Heart left ventricle (tissue), 16 donors: ENCODE results near the gene LAPTM5. TPM values are rescaled to one million over a fixed set of nuclear protein-coding genes. Genes with fewer than 3 reads are reported as not detected.
A peak's percentile ranks its signal among the peaks of the same experiment; 100 is the strongest.

Source experiments
- ATAC-seq, 4 donors: fragments of 200-7000 bp; cut with Tn5 transposase; one replicate each; pipeline ENCODE4 v1.9.1; 2020 to 2022; ENCODE audit warnings: moderate library complexity in 4 of 4, mild to moderate bottlenecking in 3 of 4, moderate number of reproducible peaks in 1 of 4
- DNase-seq, 5 donors: peaks; one replicate each; pipeline ENCODE4 v3.0.0-alpha.2; 2020
- H3K27ac ChIP-seq, 12 donors: fragments of 200-600 bp; sonication (generic) in 4 of 12; one replicate each; pipeline versions ENCODE4 v1.5.0 to v1.8.0; 2016 to 2022; ENCODE audit warnings: mild to moderate bottlenecking in 2 of 12
- H3K27me3 ChIP-seq, 9 donors: fragments of 200-600 bp; sonication (generic) in 2 of 9; one replicate each; pipeline versions ENCODE4 v1.5.1 to v1.8.0; 2016 to 2022; ENCODE audit warnings: mild to moderate bottlenecking in 3 of 9
- H3K36me3 ChIP-seq, 9 donors: fragments of 200-600 bp; sonication (generic) in 2 of 9; one replicate each; pipeline versions ENCODE4 v1.5.0 to v1.8.0; 2018 to 2022; ENCODE audit warnings: mild to moderate bottlenecking in 2 of 9
- H3K4me1 ChIP-seq, 12 donors: fragments of 200-600 bp; sonication (generic) in 4 of 12; one replicate each; pipeline versions ENCODE4 v1.5.0 to v1.8.0; 2016 to 2022; ENCODE audit warnings: mild to moderate bottlenecking in 3 of 12
- H3K4me3 ChIP-seq, 12 donors: fragments of 200-600 bp; sonication (generic) in 4 of 12; one replicate each; pipeline versions ENCODE4 v1.5.0 to v1.8.0; 2017 to 2022; ENCODE audit warnings: mild to moderate bottlenecking in 9 of 12, moderate library complexity in 4 of 12
- H3K9me3 ChIP-seq, 12 donors: fragments of 200-600 bp; sonication (generic) in 4 of 12; one replicate each; pipeline versions ENCODE4 v1.5.0 to v1.8.0; 2016 to 2022; ENCODE audit warnings: mild to moderate bottlenecking in 1 of 12
- CTCF ChIP-seq, 12 donors: fragments of 200-600 bp; sonication (generic) in 4 of 12; IDR thresholded peaks; one replicate each; pipeline versions ENCODE4 v1.5.0 to v1.8.0; 2018 to 2022; ENCODE audit warnings: antibody characterized with exemption in 12 of 12, mild to moderate bottlenecking in 5 of 12
- POLR2A ChIP-seq, 2 donors: fragments of 450-650 bp; IDR thresholded peaks; one replicate each; pipeline ENCODE4 v1.6.1; 2017; ENCODE audit warnings: antibody characterized with exemption in 2 of 2, mild to moderate bottlenecking in 2 of 2, moderate library complexity in 2 of 2
- WGBS, 4 donors: extraction: QIAGEN DNeasy Blood & Tissue Kit in 2 of 4; methylation state at CpG; one replicate each; pipeline versions ENCODE4 v1.1.5 to v1.1.7; 2013 to 2018; 5-methylcytosine and 5-hydroxymethylcytosine counted together
- intact Hi-C, 10 donors: fragments of 100-400 bp; cut with DNase I; formaldehyde crosslinking; loops; one replicate each; pipeline versions ENCODE4 v1.11.1 to v1.14.2; 2022
- polyA plus RNA-seq, 2 donors: library from polyadenylated mRNA; stranded (reverse); fragments of 200-250 nt; gene quantifications; one replicate each; pipeline ENCODE4 v1.2.3, GENCODE V29; 2013
- total RNA-seq, 9 donors: library from RNA; depleted of rRNA in 2 of 9; stranded (reverse); fragments of >200 nt in 2 of 9; fragmentation: NEBNext Ultra II Directional in 3 of 9; extraction: Animal tissue kit (Norgen Biotek cat#: 25700) in 3 of 9; gene quantifications; one replicate each; pipeline versions ENCODE4 v1.1.0 to v1.2.4, GENCODE V29; 2016 to 2023
- donor health status: ischemic (EF 13 %, LVEDD 7.1; RV severe dilation, severe dysfunction).
- donor health status: healthy with polysubstance abuse.
- donor health status: DM: no; HTN: yes; CAD: no.
- donor health status: DM: no; HTN: no; CAD: no.
- donor health status: ischemic (EF 25% LVEDD 6.9; RV normal size, moderate dysfunction).
- donor health status: ischemic (EF 25% LVEDD 5.7; RV mildly dilated, moderate dysfunction).
- donor health status: healthy.
- donor health status: DM: yes; HTN: yes; CAD: no.
- donor health status: ischemic (EF 35%, LVEDD 5.7; RV mildly dilated, moderate dysfunction).
- donor health status: nonischemic (EF 11% LVEDD 7.7; RV severe dilation, severe dysfunction).
- donor health status: DM: yes; HTN: yes; CAD: no.
- donor health status: PGD.
- donor health status: ischemic (EF 29% LVEDD 5.4; RV normal size, mild dysfunction).
- donor health status: nonischemic (EF 23%, LVEDD 6.1; RV moderate dilation, normal function).

Gene LAPTM5
- total and polyA plus RNA-seq, 11 donors, result 6.9 to 260 (median 14.3) TPM

GRCh38 chr1:30685796-30686165 lies 71.8 kb downstream of the LAPTM5 start:
- no peak overlapping the region for H3K4me3 ChIP-seq
- DNase-seq (peak in 1 of 5 donors; percentile 15), ATAC-seq (no peak)
- H3K9me3 ChIP-seq, result no peaks in the 10 kb centered on the region
- intact Hi-C loops, result no loop called here
- peaks cover 0 to 15% (median 0%) of the 10 kb centered on the region in 12 donors for H3K4me1 ChIP-seq
- no peaks in the 10 kb centered on the region for H3K36me3 ChIP-seq
- H3K27ac ChIP-seq, result peak overlapping the region in 1 of 12 donors; percentile 17
- H3K27me3 ChIP-seq, result peaks cover 10 to 62% (median 19%) of the 10 kb centered on the region in 9 donors
- WGBS, 4 donors, result 17 to 42% (median 26%) methylated on average over 11 of the region's 11 CpGs
- TF ChIP-seq POLR2A (IDR thresholded peaks at IDR 0.05) (no peak), CTCF (IDR thresholded peaks at IDR 0.05) (no peak)

DNA sequence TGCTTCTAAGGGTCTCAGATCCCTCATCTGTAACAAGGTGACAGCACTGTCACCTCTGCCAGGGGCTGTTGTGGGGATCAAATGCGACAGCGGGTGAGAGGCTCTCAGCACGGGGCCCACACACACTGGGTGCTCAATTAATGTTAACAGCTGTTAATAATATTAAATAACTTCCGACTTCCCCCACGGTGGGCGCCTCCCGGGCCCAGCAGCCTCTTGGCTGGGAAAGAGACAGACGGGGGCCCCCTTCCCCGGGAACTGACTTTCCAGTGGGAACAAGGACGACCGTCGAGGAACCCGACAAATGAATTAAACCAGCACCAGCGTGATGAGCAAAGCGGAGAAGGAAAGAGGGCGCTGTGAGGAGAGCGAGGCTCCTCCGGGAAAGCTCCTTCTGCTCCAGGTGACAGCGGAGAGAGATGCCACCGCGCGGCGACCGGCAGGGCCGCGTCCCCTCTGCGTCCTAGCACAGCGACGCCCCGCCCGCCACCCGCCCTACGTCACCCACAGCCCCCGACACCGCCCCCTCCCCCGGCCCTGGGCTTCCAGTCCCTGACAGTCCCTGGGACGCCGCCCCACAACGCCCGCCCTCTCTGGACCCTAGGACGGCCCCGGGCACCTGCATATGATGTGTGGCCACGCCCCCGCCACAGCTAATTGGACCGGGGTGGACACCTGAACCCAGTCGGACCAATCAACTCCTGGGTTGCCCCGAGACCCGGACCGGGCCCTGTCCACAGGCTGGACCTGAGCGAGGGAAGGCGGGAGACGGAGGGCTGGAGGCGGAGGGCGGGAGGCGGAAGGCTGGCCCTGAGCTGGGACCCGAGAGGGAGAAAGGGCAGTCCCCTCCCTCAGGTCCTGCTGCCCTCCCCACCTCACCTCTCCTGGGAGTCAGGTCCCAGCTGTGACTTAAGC lies 72.4 kb downstream of the LAPTM5 start:
- ATAC-seq, result peak in 3 of 4 donors; percentile 58 to 87 (median 68)
- intact Hi-C loops, result loop anchor here in 1 of 10 donors (5.0 kb wide), 1 partner anchor 163 kb away; no protein-coding TSS in a partner anchor

GRCh38 chr1:30684259-30684658 lies 73.3 kb downstream of the LAPTM5 start:
- no peak for TF ChIP-seq POLR2A (IDR thresholded peaks at IDR 0.05)
- no peak for TF ChIP-seq CTCF (IDR thresholded peaks at IDR 0.05)
- peak in 1 of 5 donors; percentile 38 for DNase-seq

More for the DNA sequence above, 72.4 kb downstream of the LAPTM5 start:
- Histone ChIP-seq H3K4me3 (peak overlapping the region in 3 of 12 donors; percentile 20 to 23 (median 22)), H3K36me3 (no peaks in the 10 kb centered on the region), H3K9me3 (no peaks in the 10 kb centered on the region), H3K27me3 (peaks cover 10 to 62% (median 19%) of the 10 kb centered on the region in 9 donors), H3K4me1 (peaks cover 0 to 15% (median 0%) of the 10 kb centered on the region in 12 donors), H3K27ac (peak overlapping the region in 1 of 12 donors; percentile 17)
- DNase-seq, result peak in 4 of 5 donors; percentile 32 to 64 (median 60)
- TF ChIP-seq POLR2A (IDR thresholded peaks at IDR 0.05), result no peak
- TF ChIP-seq CTCF (IDR thresholded peaks at IDR 0.05), result peak in 3 of 12 donors; percentile 9 to 21 (median 13)
- 4 to 11% (median 5%) methylated on average over 21 to 56 of the region's 56 CpGs for WGBS, 4 donors

GRCh38 chr1:30683699-30684098 lies 73.9 kb downstream of the LAPTM5 start:
- ATAC-seq (no peak), DNase-seq (peak in 1 of 5 donors; percentile 11)
- no peak for TF ChIP-seq POLR2A (IDR thresholded peaks at IDR 0.05)
- no peak for TF ChIP-seq CTCF (IDR thresholded peaks at IDR 0.05)
- Histone ChIP-seq H3K27me3 (peaks cover 10 to 71% (median 19%) of the 10 kb centered on the region in 9 donors), H3K36me3 (no peaks in the 10 kb centered on the region), H3K4me3 (no peak overlapping the region), H3K27ac (no peak overlapping the region), H3K9me3 (no peaks in the 10 kb centered on the region), H3K4me1 (peaks cover 0 to 15% (median 0%) of the 10 kb centered on the region in 12 donors)
- intact Hi-C loops, result loop anchor here in 1 of 10 donors (5.0 kb wide), 1 partner anchor 161 kb away; no protein-coding TSS in a partner anchor
- 65 to 90% (median 76%) methylated on average over 5 of the region's 5 CpGs for WGBS, 4 donors

More at GRCh38 chr1:30684259-30684658, 73.3 kb downstream of the LAPTM5 start:
- peaks cover 0 to 15% (median 0%) of the 10 kb centered on the region in 12 donors for H3K4me1 ChIP-seq
- ATAC-seq, result no peak
- peaks cover 10 to 65% (median 19%) of the 10 kb centered on the region in 9 donors for H3K27me3 ChIP-seq
- no peak overlapping the region for H3K4me3 ChIP-seq
- no peaks in the 10 kb centered on the region for H3K36me3 ChIP-seq
- intact Hi-C loops, result loop anchor here in 1 of 10 donors (5.0 kb wide), 1 partner anchor 162 kb away; no protein-coding TSS in a partner anchor
- no peak overlapping the region for H3K27ac ChIP-seq
- H3K9me3 ChIP-seq, result no peaks in the 10 kb centered on the region
- WGBS, 4 donors, result 80 to 89% (median 84%) methylated on average over 4 of the region's 4 CpGs
